Measurements from ENCODE around the gene CTSZ.
"Not testable (repeated sequence)": the region's sequence is repeated elsewhere in the genome, so short reads cannot be mapped to it uniquely, and the experiment has no call there.

CTSZ gene

DNA sequence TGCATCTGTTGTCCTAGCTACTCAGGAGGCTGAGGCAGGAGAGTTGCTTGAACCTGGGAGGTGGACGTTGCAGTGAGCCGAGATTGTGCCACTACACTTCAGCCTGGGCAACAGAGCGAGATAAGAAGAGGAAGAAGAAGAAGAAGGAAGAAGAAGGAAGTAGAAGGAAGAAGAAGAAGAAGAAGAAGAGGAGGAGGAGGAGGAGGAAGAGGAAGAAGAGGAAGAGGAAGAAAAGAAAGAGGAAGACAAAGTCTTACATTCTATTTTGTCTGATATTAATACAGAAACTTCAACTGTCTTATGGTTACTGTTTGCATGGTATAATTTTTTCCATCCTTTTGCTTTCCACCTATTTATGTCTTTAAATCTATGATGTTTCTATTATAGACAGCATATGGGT is 33.2 kb downstream of the CTSZ start:
- H3K9me3 ChIP-seq (ENCODE audit: control insufficient read depth in 5 of 5, low read length in 5 of 5), result peaks cover 0 to 17% (median 10%) of the 10 kb centered on the region in 5 donors
- no peak overlapping the region for H3K9ac ChIP-seq (ENCODE audit: low read length in 5 of 5)
- no peak overlapping the region for H3K27ac ChIP-seq (ENCODE audit: low read depth, low read length)
- H3K4me3 ChIP-seq (ENCODE audit: low read depth in 1 of 5, low read length in 5 of 5), result no peak overlapping the region
- no peaks in the 10 kb centered on the region for H3K27me3 ChIP-seq (ENCODE audit: control insufficient read depth in 5 of 5, insufficient read depth in 4 of 5, low read length in 5 of 5)
- H3K36me3 ChIP-seq (ENCODE audit: control insufficient read depth in 5 of 5, insufficient read depth in 5 of 5, low read length in 5 of 5), result no peaks in the 10 kb centered on the region
- H3K4me1 ChIP-seq (ENCODE audit: control insufficient read depth in 5 of 5, insufficient read depth in 5 of 5, low read length in 5 of 5), result no peaks in the 10 kb centered on the region

GRCh38 chr20:58973179-58973578 is 33.9 kb downstream of the CTSZ start:
- Histone ChIP-seq H3K9me3 (ENCODE audit: control insufficient read depth in 5 of 5, low read length in 5 of 5) (peaks cover 0 to 17% (median 10%) of the 10 kb centered on the region in 5 donors), H3K27ac (ENCODE audit: low read depth, low read length) (no peak overlapping the region), H3K27me3 (ENCODE audit: control insufficient read depth in 5 of 5, insufficient read depth in 4 of 5, low read length in 5 of 5) (no peaks in the 10 kb centered on the region), H3K9ac (ENCODE audit: low read length in 5 of 5) (no peak overlapping the region), H3K4me1 (ENCODE audit: control insufficient read depth in 5 of 5, insufficient read depth in 5 of 5, low read length in 5 of 5) (no peaks in the 10 kb centered on the region), H3K4me3 (ENCODE audit: low read depth in 1 of 5, low read length in 5 of 5) (no peak overlapping the region), H3K36me3 (ENCODE audit: control insufficient read depth in 5 of 5, insufficient read depth in 5 of 5, low read length in 5 of 5) (no peaks in the 10 kb centered on the region)

DNA sequence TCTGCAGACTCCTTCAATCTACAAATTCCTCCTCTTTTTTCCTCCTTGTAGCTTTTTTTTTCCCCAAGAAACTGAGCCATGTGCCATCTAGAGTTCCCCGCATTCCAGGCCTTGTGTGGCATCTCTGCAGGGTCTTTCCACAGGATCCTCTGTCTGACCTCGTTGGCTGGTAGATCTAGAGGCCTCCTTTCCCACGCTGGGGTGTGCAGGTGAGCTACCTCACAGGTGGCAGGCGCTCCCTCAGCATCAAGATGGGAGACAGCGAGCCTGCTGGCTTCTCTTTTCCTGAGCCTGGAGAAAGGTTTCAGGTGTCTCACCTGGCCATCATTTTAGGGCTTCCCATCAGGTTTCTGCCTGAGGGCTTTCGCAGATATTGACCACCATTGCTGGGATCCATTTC is 35.6 kb downstream of the CTSZ start:
- H3K4me3 ChIP-seq (ENCODE audit: low read depth in 1 of 5, low read length in 5 of 5), result no peak overlapping the region
- no peaks in the 10 kb centered on the region for H3K36me3 ChIP-seq (ENCODE audit: control insufficient read depth in 5 of 5, insufficient read depth in 5 of 5, low read length in 5 of 5)
- no peak overlapping the region for H3K27ac ChIP-seq (ENCODE audit: low read depth, low read length)
- no peak overlapping the region for H3K9ac ChIP-seq (ENCODE audit: low read length in 5 of 5)
- H3K27me3 ChIP-seq (ENCODE audit: control insufficient read depth in 5 of 5, insufficient read depth in 4 of 5, low read length in 5 of 5), result no peaks in the 10 kb centered on the region
- H3K9me3 ChIP-seq (ENCODE audit: control insufficient read depth in 5 of 5, low read length in 5 of 5), result peaks cover 0 to 15% (median 10%) of the 10 kb centered on the region in 5 donors
- H3K4me1 ChIP-seq (ENCODE audit: control insufficient read depth in 5 of 5, insufficient read depth in 5 of 5, low read length in 5 of 5), result no peaks in the 10 kb centered on the region

DNA sequence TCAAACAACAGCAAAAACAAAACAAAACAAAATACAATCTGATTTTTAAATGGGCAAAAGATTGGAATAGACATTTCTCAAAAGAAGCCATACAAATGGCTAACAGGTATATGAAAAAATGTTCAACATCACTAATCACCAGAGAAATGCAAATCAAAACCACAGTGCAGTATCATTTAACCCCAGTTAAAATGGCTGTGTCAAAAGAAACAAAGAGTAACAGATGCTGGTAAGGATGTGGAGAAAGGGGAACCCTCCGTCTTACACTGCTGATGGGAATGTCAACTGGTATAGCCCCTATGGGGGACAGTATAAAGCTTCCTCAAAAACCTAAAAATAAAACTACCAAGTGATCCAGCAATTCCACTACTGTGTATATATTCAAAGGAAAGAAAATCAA is 36.9 kb downstream of the CTSZ start:
- Histone ChIP-seq H3K9me3 (ENCODE audit: control insufficient read depth in 5 of 5, low read length in 5 of 5) (peaks cover 0 to 4% (median under 1%) of the 10 kb centered on the region in 5 donors), H3K27ac (ENCODE audit: low read depth, low read length) (no peak overlapping the region), H3K9ac (ENCODE audit: low read length in 5 of 5) (no peak overlapping the region), H3K27me3 (ENCODE audit: control insufficient read depth in 5 of 5, insufficient read depth in 4 of 5, low read length in 5 of 5) (peaks cover 0 to 6% (median 0%) of the 10 kb centered on the region in 5 donors), H3K36me3 (ENCODE audit: control insufficient read depth in 5 of 5, insufficient read depth in 5 of 5, low read length in 5 of 5) (no peaks in the 10 kb centered on the region), H3K4me1 (ENCODE audit: control insufficient read depth in 5 of 5, insufficient read depth in 5 of 5, low read length in 5 of 5) (no peaks in the 10 kb centered on the region), H3K4me3 (ENCODE audit: low read depth in 1 of 5, low read length in 5 of 5) (no peak overlapping the region)

DNA sequence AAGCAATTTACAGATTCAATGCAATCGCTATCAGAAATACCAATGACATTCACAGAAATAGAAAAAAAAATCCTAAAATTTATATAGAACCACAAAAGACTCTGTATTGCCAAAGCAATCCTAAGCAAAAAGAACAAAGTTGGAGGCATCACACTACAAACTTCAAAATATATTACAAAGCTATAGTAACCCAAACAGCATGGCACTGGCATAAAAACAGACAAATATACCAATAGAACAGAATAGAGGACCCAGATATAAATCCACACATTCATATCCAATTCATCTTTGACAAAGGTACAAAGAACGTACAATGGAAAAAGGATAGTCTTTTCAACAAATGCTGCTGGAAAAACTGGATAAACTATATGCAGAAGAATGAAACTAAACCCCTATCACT is 37.6 kb downstream of the CTSZ start:
- H3K36me3 ChIP-seq (ENCODE audit: control insufficient read depth in 5 of 5, insufficient read depth in 5 of 5, low read length in 5 of 5), result no peaks in the 10 kb centered on the region
- H3K9ac ChIP-seq (ENCODE audit: low read length in 5 of 5), result no peak overlapping the region
- H3K4me1 ChIP-seq (ENCODE audit: control insufficient read depth in 5 of 5, insufficient read depth in 5 of 5, low read length in 5 of 5), result no peaks in the 10 kb centered on the region
- H3K4me3 ChIP-seq (ENCODE audit: low read depth in 1 of 5, low read length in 5 of 5), result no peak overlapping the region
- no peak overlapping the region for H3K27ac ChIP-seq (ENCODE audit: low read depth, low read length)
- H3K27me3 ChIP-seq (ENCODE audit: control insufficient read depth in 5 of 5, insufficient read depth in 4 of 5, low read length in 5 of 5), result peaks cover 0 to 6% (median 0%) of the 10 kb centered on the region in 5 donors
- peaks cover 0 to 4% (median 0%) of the 10 kb centered on the region in 5 donors for H3K9me3 ChIP-seq (ENCODE audit: control insufficient read depth in 5 of 5, low read length in 5 of 5)

DNA sequence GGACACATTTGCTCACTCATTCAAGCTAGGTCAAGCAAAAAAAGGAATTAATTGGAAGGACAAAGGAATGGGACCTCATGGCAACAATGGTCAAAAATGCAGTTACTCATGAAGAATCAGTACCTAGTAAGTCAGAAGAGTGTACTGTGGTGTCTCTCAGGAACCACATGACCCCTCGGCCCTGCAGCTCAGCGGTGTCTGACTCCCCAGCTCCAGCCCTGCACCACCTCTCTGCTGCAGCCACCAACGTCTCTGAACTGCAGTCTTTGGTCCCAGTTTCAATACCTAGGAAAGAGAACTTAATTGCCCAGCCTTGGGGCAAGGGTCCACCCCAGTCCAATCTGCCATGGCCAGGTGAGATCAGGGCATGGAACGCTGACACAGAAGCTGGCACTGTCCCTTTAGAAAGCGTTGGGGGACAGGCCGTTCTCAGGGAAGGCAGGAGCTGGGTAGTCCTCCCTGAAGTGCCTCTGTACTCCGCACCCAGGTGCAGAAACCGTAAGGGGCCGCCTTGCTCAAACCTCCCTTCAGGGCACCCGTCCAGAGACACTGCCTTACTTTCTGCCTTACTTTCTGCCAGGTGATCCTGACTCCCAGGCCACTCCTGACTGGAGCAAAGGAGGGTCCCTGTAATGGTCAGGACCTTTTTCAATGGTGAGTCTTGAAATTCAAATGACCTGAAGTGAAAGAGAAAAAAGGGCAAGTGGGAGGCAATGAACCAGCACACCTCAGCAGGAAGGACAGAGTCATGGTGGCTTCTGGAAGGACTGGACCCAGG is 39.2 kb downstream of the CTSZ start:
- Histone ChIP-seq H3K27ac (ENCODE audit: low read depth, low read length) (no peak overlapping the region), H3K9ac (ENCODE audit: low read length in 5 of 5) (no peak overlapping the region), H3K27me3 (ENCODE audit: control insufficient read depth in 5 of 5, insufficient read depth in 4 of 5, low read length in 5 of 5) (peaks cover 0 to 6% (median 0%) of the 10 kb centered on the region in 5 donors), H3K4me3 (ENCODE audit: low read depth in 1 of 5, low read length in 5 of 5) (no peak overlapping the region), H3K9me3 (ENCODE audit: control insufficient read depth in 5 of 5, low read length in 5 of 5) (peaks cover 0 to 4% (median 0%) of the 10 kb centered on the region in 5 donors), H3K36me3 (ENCODE audit: control insufficient read depth in 5 of 5, insufficient read depth in 5 of 5, low read length in 5 of 5) (no peaks in the 10 kb centered on the region), H3K4me1 (ENCODE audit: control insufficient read depth in 5 of 5, insufficient read depth in 5 of 5, low read length in 5 of 5) (no peaks in the 10 kb centered on the region)

- H3K9me3 ChIP-seq (ENCODE audit: control insufficient read depth in 5 of 5, low read length in 5 of 5), result peaks cover 0 to 4% (median 0%) of the 10 kb centered on the region in 5 donors
- no peak overlapping the region for H3K9ac ChIP-seq (ENCODE audit: low read length in 5 of 5)
- H3K36me3 ChIP-seq (ENCODE audit: control insufficient read depth in 5 of 5, insufficient read depth in 5 of 5, low read length in 5 of 5), result no peaks in the 10 kb centered on the region
- no peak overlapping the region for H3K27ac ChIP-seq (ENCODE audit: low read depth, low read length)
- H3K4me1 ChIP-seq (ENCODE audit: control insufficient read depth in 5 of 5, insufficient read depth in 5 of 5, low read length in 5 of 5), result no peaks in the 10 kb centered on the region
- no peak overlapping the region for H3K4me3 ChIP-seq (ENCODE audit: low read depth in 1 of 5, low read length in 5 of 5)
- H3K27me3 ChIP-seq (ENCODE audit: control insufficient read depth in 5 of 5, insufficient read depth in 4 of 5, low read length in 5 of 5), result peaks cover 0 to 6% (median 0%) of the 10 kb centered on the region in 5 donors
These were observed 41.6 kb downstream of the CTSZ start for GRCh38 chr20:58965270-58966064.

DNA sequence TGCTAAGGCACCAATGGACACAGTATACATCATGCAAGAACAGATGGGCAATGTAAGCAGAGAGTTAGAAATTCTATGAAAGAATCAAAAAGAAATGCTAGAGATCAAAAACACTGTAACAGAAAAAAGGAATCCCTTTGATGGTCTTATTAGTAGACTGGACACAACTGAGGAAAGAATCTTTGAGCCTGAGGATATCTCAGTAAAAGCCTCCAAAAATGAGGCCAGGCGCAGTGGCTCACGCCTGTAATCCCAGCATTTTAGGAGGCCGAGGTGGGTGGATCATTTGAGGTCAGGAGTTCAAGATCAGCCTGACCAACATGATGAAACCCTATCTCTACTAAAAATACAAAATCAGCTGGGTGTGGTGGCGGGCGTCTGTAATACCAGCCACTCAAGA is 43.1 kb downstream of the CTSZ start:
- H3K4me1 ChIP-seq (ENCODE audit: control insufficient read depth in 5 of 5, insufficient read depth in 5 of 5, low read length in 5 of 5); H3K4me3 ChIP-seq (ENCODE audit: low read depth in 1 of 5, low read length in 5 of 5); H3K36me3 ChIP-seq (ENCODE audit: control insufficient read depth in 5 of 5, insufficient read depth in 5 of 5, low read length in 5 of 5); H3K9me3 ChIP-seq (ENCODE audit: control insufficient read depth in 5 of 5, low read length in 5 of 5); H3K27me3 ChIP-seq (ENCODE audit: control insufficient read depth in 5 of 5, insufficient read depth in 4 of 5, low read length in 5 of 5); H3K27ac ChIP-seq (ENCODE audit: low read depth, low read length); H3K9ac ChIP-seq (ENCODE audit: low read length in 5 of 5): not testable (repeated sequence)

- H3K36me3 ChIP-seq (ENCODE audit: control insufficient read depth in 5 of 5, insufficient read depth in 5 of 5, low read length in 5 of 5), result no peaks in the 10 kb centered on the region
- H3K4me1 ChIP-seq (ENCODE audit: control insufficient read depth in 5 of 5, insufficient read depth in 5 of 5, low read length in 5 of 5), result no peaks in the 10 kb centered on the region
- peaks cover 0 to 6% (median 0%) of the 10 kb centered on the region in 5 donors for H3K27me3 ChIP-seq (ENCODE audit: control insufficient read depth in 5 of 5, insufficient read depth in 4 of 5, low read length in 5 of 5)
- H3K9ac ChIP-seq (ENCODE audit: low read length in 5 of 5), result no peak overlapping the region
- no peak overlapping the region for H3K27ac ChIP-seq (ENCODE audit: low read depth, low read length)
- H3K9me3 ChIP-seq (ENCODE audit: control insufficient read depth in 5 of 5, low read length in 5 of 5), result no peaks in the 10 kb centered on the region
- H3K4me3 ChIP-seq (ENCODE audit: low read depth in 1 of 5, low read length in 5 of 5), result no peak overlapping the region
These were observed 43.9 kb downstream of the CTSZ start for GRCh38 chr20:58963060-58963584.

- Histone ChIP-seq H3K4me3 (ENCODE audit: low read depth in 1 of 5, low read length in 5 of 5) (no peak overlapping the region), H3K27me3 (ENCODE audit: control insufficient read depth in 5 of 5, insufficient read depth in 4 of 5, low read length in 5 of 5) (no peaks in the 10 kb centered on the region), H3K27ac (ENCODE audit: low read depth, low read length) (no peak overlapping the region), H3K9me3 (ENCODE audit: control insufficient read depth in 5 of 5, low read length in 5 of 5) (no peaks in the 10 kb centered on the region), H3K9ac (ENCODE audit: low read length in 5 of 5) (no peak overlapping the region), H3K4me1 (ENCODE audit: control insufficient read depth in 5 of 5, insufficient read depth in 5 of 5, low read length in 5 of 5) (no peaks in the 10 kb centered on the region), H3K36me3 (ENCODE audit: control insufficient read depth in 5 of 5, insufficient read depth in 5 of 5, low read length in 5 of 5) (no peaks in the 10 kb centered on the region)
These were observed 47.4 kb downstream of the CTSZ start for GRCh38 chr20:58959652-58960051.

Data from subcutaneous abdominal adipose tissue (tissue), 5 donors.